ENCODE data around the gene MAGT1.
"Not testable (repeated sequence)": the region's sequence is repeated elsewhere in the genome, so short reads cannot be mapped to it uniquely, and the experiment has no call there.

The MAGT1 gene

GRCh38 chrX:77894921-77895886 is at the start of gene MAGT1:
MAGT1 (minus strand) TSS chrX:77895435; CDS start chrX:77895410, 25 bp downstream.
- Mint-ChIP-seq H3K4me1 (ENCODE audit: low read depth) (peaks cover 30% of the 10 kb centered on the region), H3K9me3 (no peaks in the 10 kb centered on the region), H3K4me3 (peak within 1 kb of the TSS; percentile 90), H3K27me3 (peaks cover 7% of the 10 kb centered on the region), H3K36me3 (ENCODE audit: low read depth) (peaks cover 27% of the 10 kb centered on the region), H3K27ac (peak within 1 kb of the TSS; percentile 97)
- DNase-seq, result peak; percentile 83

GRCh38 chrX:77945031-77945430 is 49.8 kb upstream of the MAGT1 start:
- H3K36me3 Mint-ChIP-seq (ENCODE audit: low read depth); H3K27ac Mint-ChIP-seq; DNase-seq; H3K9me3 Mint-ChIP-seq; H3K4me3 Mint-ChIP-seq; H3K27me3 Mint-ChIP-seq; H3K4me1 Mint-ChIP-seq (ENCODE audit: low read depth): not testable (repeated sequence)

GRCh38 chrX:77938083-77938680 is 42.9 kb upstream of the MAGT1 start:
- Mint-ChIP-seq H3K9me3 (no peaks in the 10 kb centered on the region), H3K36me3 (ENCODE audit: low read depth) (no peaks in the 10 kb centered on the region), H3K4me1 (ENCODE audit: low read depth) (peaks cover 10% of the 10 kb centered on the region), H3K4me3 (no peak overlapping the region), H3K27me3 (no peaks in the 10 kb centered on the region), H3K27ac (no peak overlapping the region)
- DNase-seq, result no peak

- Mint-ChIP-seq H3K27me3 (no peaks in the 10 kb centered on the region), H3K27ac (no peak overlapping the region), H3K36me3 (ENCODE audit: low read depth) (peaks cover 4% of the 10 kb centered on the region), H3K9me3 (no peaks in the 10 kb centered on the region), H3K4me3 (no peak overlapping the region), H3K4me1 (ENCODE audit: low read depth) (peaks cover 8% of the 10 kb centered on the region)
- DNase-seq, result no peak
Measured at GRCh38 chrX:77937291-77937690, 42.1 kb upstream of the MAGT1 start.

- H3K4me3 Mint-ChIP-seq, result no peak overlapping the region
- H3K4me1 Mint-ChIP-seq (ENCODE audit: low read depth), result peaks cover 6% of the 10 kb centered on the region
- H3K9me3 Mint-ChIP-seq, result no peaks in the 10 kb centered on the region
- peaks cover 4% of the 10 kb centered on the region for H3K36me3 Mint-ChIP-seq (ENCODE audit: low read depth)
- H3K27ac Mint-ChIP-seq, result no peak overlapping the region
- H3K27me3 Mint-ChIP-seq, result no peaks in the 10 kb centered on the region
- no peak for DNase-seq
Measured at GRCh38 chrX:77936299-77936698, 41.1 kb upstream of the MAGT1 start.

GRCh38 chrX:77935886-77936285 is 40.7 kb upstream of the MAGT1 start:
- Mint-ChIP-seq H3K27ac (no peak overlapping the region), H3K4me1 (ENCODE audit: low read depth) (peaks cover 6% of the 10 kb centered on the region), H3K27me3 (no peaks in the 10 kb centered on the region), H3K9me3 (no peaks in the 10 kb centered on the region), H3K36me3 (ENCODE audit: low read depth) (peaks cover 4% of the 10 kb centered on the region), H3K4me3 (no peak overlapping the region)
- no peak for DNase-seq

GRCh38 chrX:77930581-77930980 is 35.3 kb upstream of the MAGT1 start:
- Mint-ChIP-seq H3K27ac (no peak overlapping the region), H3K36me3 (ENCODE audit: low read depth) (peaks cover 4% of the 10 kb centered on the region), H3K4me3 (no peak overlapping the region), H3K9me3 (no peaks in the 10 kb centered on the region), H3K4me1 (ENCODE audit: low read depth) (peaks cover 7% of the 10 kb centered on the region), H3K27me3 (peaks cover 7% of the 10 kb centered on the region)
- DNase-seq, result no peak

GRCh38 chrX:77925764-77926163 is 30.5 kb upstream of the MAGT1 start:
- Mint-ChIP-seq H3K4me3 (no peak overlapping the region), H3K9me3 (no peaks in the 10 kb centered on the region), H3K4me1 (ENCODE audit: low read depth) (peaks cover 12% of the 10 kb centered on the region), H3K27me3 (peaks cover 9% of the 10 kb centered on the region), H3K36me3 (ENCODE audit: low read depth) (no peaks in the 10 kb centered on the region), H3K27ac (no peak overlapping the region)
- DNase-seq, result no peak

- Mint-ChIP-seq H3K9me3 (no peaks in the 10 kb centered on the region), H3K36me3 (ENCODE audit: low read depth) (no peaks in the 10 kb centered on the region), H3K4me3 (no peak overlapping the region), H3K27ac (no peak overlapping the region), H3K27me3 (peaks cover 9% of the 10 kb centered on the region), H3K4me1 (ENCODE audit: low read depth) (peaks cover 10% of the 10 kb centered on the region)
- no peak for DNase-seq
Measured at GRCh38 chrX:77924320-77924859, 29.2 kb upstream of the MAGT1 start.

GRCh38 chrX:77922787-77923186 is 27.6 kb upstream of the MAGT1 start:
- Mint-ChIP-seq H3K36me3 (ENCODE audit: low read depth) (no peaks in the 10 kb centered on the region), H3K4me3 (no peak overlapping the region), H3K27me3 (peaks cover 5% of the 10 kb centered on the region), H3K27ac (no peak overlapping the region), H3K9me3 (no peaks in the 10 kb centered on the region), H3K4me1 (ENCODE audit: low read depth) (peaks cover 17% of the 10 kb centered on the region)
- DNase-seq, result no peak

- H3K36me3 Mint-ChIP-seq (ENCODE audit: low read depth); H3K27ac Mint-ChIP-seq; H3K27me3 Mint-ChIP-seq; H3K9me3 Mint-ChIP-seq; DNase-seq; H3K4me3 Mint-ChIP-seq: not testable (repeated sequence)
- peaks cover 22% of the 10 kb centered on the region for H3K4me1 Mint-ChIP-seq (ENCODE audit: low read depth)
Measured at GRCh38 chrX:77919370-77919769, 24.1 kb upstream of the MAGT1 start.

GRCh38 chrX:77918568-77918967 is 23.3 kb upstream of the MAGT1 start:
- no peaks in the 10 kb centered on the region for H3K9me3 Mint-ChIP-seq
- no peak overlapping the region for H3K4me3 Mint-ChIP-seq
- DNase-seq, result no peak
- peaks cover 5% of the 10 kb centered on the region for H3K27me3 Mint-ChIP-seq
- no peaks in the 10 kb centered on the region for H3K36me3 Mint-ChIP-seq (ENCODE audit: low read depth)
- no peak overlapping the region for H3K27ac Mint-ChIP-seq
- H3K4me1 Mint-ChIP-seq (ENCODE audit: low read depth), result peaks cover 24% of the 10 kb centered on the region

GRCh38 chrX:77917294-77917933 is 22.2 kb upstream of the MAGT1 start:
- Mint-ChIP-seq H3K27me3 (peaks cover 3% of the 10 kb centered on the region), H3K9me3 (no peaks in the 10 kb centered on the region), H3K36me3 (ENCODE audit: low read depth) (no peaks in the 10 kb centered on the region), H3K4me1 (ENCODE audit: low read depth) (peaks cover 29% of the 10 kb centered on the region), H3K4me3 (peak overlapping the region; percentile 21), H3K27ac (peak overlapping the region; percentile 8)
- DNase-seq, result no peak

GRCh38 chrX:77910108-77910840 is 15.0 kb upstream of the MAGT1 start, which contains the start of gene ATP7A:
ATP7A (plus strand) TSS chrX:77910693; CDS start chrX:77971642, 60,949 bp downstream.
- DNase-seq, result peak; percentile 89
- Mint-ChIP-seq H3K4me1 (ENCODE audit: low read depth) (peaks cover 24% of the 10 kb centered on the region), H3K36me3 (ENCODE audit: low read depth) (peaks cover 13% of the 10 kb centered on the region), H3K9me3 (no peaks in the 10 kb centered on the region), H3K27me3 (peaks cover 15% of the 10 kb centered on the region), H3K4me3 (peak within 1 kb of the TSS; percentile 85), H3K27ac (peak within 1 kb of the TSS; percentile 97)

All from activated T-cell treated with anti-CD3 and anti-CD28 coated beads, Interleukin-2, amount 50 U/mL, for 24 hours (primary cell).